Fibroblast of the conjunctiva (primary cell): ENCODE results near the gene ATAD3A.

Experiments
- DNase-seq: peaks from one replicate; pipeline ENCODE4 v3.0.0-alpha.2; 2010; ENCODE audit warnings: low read depth

ATAD3A gene

DNA sequence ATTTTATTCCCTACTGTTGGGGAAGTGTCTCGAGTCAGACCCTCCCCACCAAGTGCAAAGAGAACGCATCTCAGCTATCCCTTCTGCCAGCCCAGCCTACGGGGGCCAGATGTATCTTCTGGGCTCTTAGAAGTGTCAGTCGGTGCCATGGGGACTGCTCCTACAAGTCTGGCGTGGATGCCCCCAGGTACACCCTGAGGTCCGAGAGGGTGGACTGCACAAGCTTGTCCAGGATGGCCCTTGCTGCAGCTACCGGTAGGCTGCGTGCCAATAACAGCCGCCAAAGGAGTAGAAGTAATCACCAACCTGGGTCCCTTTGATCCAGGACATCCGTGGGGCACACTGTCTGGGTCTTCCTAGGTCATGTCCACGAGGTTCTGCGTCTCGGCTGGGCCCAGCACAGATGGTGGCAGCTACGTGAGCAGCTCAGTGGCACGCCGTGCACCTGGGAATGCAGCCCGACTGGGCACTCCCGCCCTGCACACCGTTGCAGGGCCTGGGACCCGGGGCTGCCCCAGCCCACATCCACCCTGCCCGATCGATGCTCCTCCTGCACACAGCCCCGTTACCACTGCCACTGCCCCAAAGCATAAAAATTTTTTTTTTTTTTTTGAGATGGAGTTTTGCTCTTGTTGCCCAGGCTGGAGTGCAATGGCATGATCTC lies 71.5 kb downstream of the ATAD3A start:
- DNase-seq, result no peak
